IMR-90 (cell line): ENCODE results near the gene PHAF1. TPM values are rescaled to one million over a fixed set of nuclear protein-coding genes. Genes with fewer than 3 reads are reported as not detected.

Source experiments
- ATAC-seq: fragments of 200-7000 bp; cut with Tn5 transposase; 2 replicates; pipeline ENCODE4 v1.9.1; 2020; ENCODE audit warnings: low read depth, mild to moderate bottlenecking, moderate library complexity
- BruUV-seq: library from RNA; stranded (reverse); fragments of 400-500 nt; replicated peaks from 2 replicates; lab custom pipeline; 2021; lab: Mats Ljungman, UMichigan
- CTCF ChIA-PET: fragments of 300-600 bp; formaldehyde crosslinking; extraction: SDS; loops from one replicate; lab custom pipeline; 2021; ENCODE audit warnings: antibody characterized with exemption; lab: Yijun Ruan, JAX
- POLR2A ChIA-PET: fragments of 300-600 bp; sonication (Branson Sonifier 250); formaldehyde crosslinking; loops from one replicate; lab custom pipeline; 2022; ENCODE audit warnings: antibody characterized with exemption; ENCODE audit not compliant: unreplicated experiment; lab: Charles Lee
- DNase-seq: peaks from one replicate; pipeline ENCODE4 v3.0.0; 2013
- H2AFZ ChIP-seq: replicated peaks from 2 replicates; pipeline ENCODE3; 2013; ENCODE audit warnings: low read length, mild to moderate bottlenecking; ENCODE audit not compliant: poor library complexity
- H2AK5ac ChIP-seq: 2 replicates; pipeline ENCODE4 v1.6.1; 2013; ENCODE audit warnings: low read depth, low read length, inconsistent platforms
- H2AK9ac ChIP-seq: replicated peaks from 2 replicates; pipeline ENCODE3; 2013; ENCODE audit warnings: mild to moderate bottlenecking, low read depth, low read length, moderate library complexity; ENCODE audit not compliant: poor library complexity
- H2BK120ac ChIP-seq: 2 replicates; pipeline ENCODE4 v1.6.1; 2013; ENCODE audit warnings: low read depth, low read length, inconsistent platforms
- H2BK15ac ChIP-seq: 3 replicates; pipeline ENCODE4 v1.6.1; 2013; ENCODE audit warnings: low read depth, low read length, inconsistent platforms
- H2BK20ac ChIP-seq: 2 replicates; pipeline ENCODE4 v1.6.1; 2013; ENCODE audit warnings: low read depth, mild to moderate bottlenecking, inconsistent platforms, low read length, moderate library complexity
- H2BK5ac ChIP-seq: 2 replicates; pipeline ENCODE4 v1.6.1; 2013; ENCODE audit warnings: mild to moderate bottlenecking, low read depth, low read length, inconsistent platforms; ENCODE audit not compliant: poor library complexity, severe bottlenecking
- H3K14ac ChIP-seq: replicated peaks from 2 replicates; pipeline ENCODE4 v1.6.1; 2013; ENCODE audit warnings: low read depth, low read length, inconsistent platforms
- H3K18ac ChIP-seq: 2 replicates; pipeline ENCODE4 v1.6.1; 2013; ENCODE audit warnings: low read depth, low read length, control low read depth
- H3K23ac ChIP-seq: 2 replicates; pipeline ENCODE4 v1.6.1; 2013; ENCODE audit warnings: low read depth, low read length, inconsistent platforms
- H3K27ac ChIP-seq: 2 replicates; pipeline ENCODE4 v1.5.1; 2013; ENCODE audit warnings: mild to moderate bottlenecking, control low read depth, low read length; ENCODE audit not compliant: insufficient read depth
- H3K27me3 ChIP-seq: 2 replicates; pipeline ENCODE4 v1.6.1; 2013; ENCODE audit warnings: low read length; ENCODE audit not compliant: control insufficient read depth, insufficient read depth
- H3K36me3 ChIP-seq: 2 replicates; pipeline ENCODE4 v1.6.1; 2013; ENCODE audit warnings: low read length, mixed read lengths; ENCODE audit not compliant: control insufficient read depth, insufficient read depth
- H3K4ac ChIP-seq: 2 replicates; pipeline ENCODE4 v1.6.1; 2013; ENCODE audit warnings: low read depth, low read length, inconsistent platforms
- H3K4me1 ChIP-seq: 2 replicates; pipeline ENCODE4 v1.6.1; 2013; ENCODE audit warnings: low read length, mixed read lengths; ENCODE audit not compliant: control insufficient read depth, insufficient read depth
- H3K4me2 ChIP-seq: 2 replicates; pipeline ENCODE4 v1.6.1; 2013; ENCODE audit warnings: low read depth, mild to moderate bottlenecking, control low read depth, low read length, moderate library complexity
- H3K4me3 ChIP-seq: 2 replicates; pipeline ENCODE4 v1.5.1; 2013; ENCODE audit warnings: low read depth, mild to moderate bottlenecking, control low read depth, low read length, moderate library complexity; ENCODE audit not compliant: insufficient read depth
- H3K56ac ChIP-seq: 2 replicates; pipeline ENCODE4 v1.6.1; 2013; ENCODE audit warnings: low read length, inconsistent platforms; ENCODE audit not compliant: insufficient read depth; ENCODE audit errors: extremely low read depth
- H3K79me1 ChIP-seq, 2 experiments: 2 replicates each; pipeline ENCODE4 v1.6.1; 2013; ENCODE audit warnings: low read length in 2 of 2, inconsistent platforms in 1 of 2, low read depth in 1 of 2
- H3K9ac ChIP-seq: 2 replicates; pipeline ENCODE4 v1.6.1; 2013; ENCODE audit warnings: low read depth, low read length, control low read depth
- H3K9me1 ChIP-seq: 2 replicates; pipeline ENCODE4 v1.6.1; 2013; ENCODE audit warnings: low read length, inconsistent platforms; ENCODE audit not compliant: insufficient read depth
- H3K9me3 ChIP-seq: 2 replicates; pipeline ENCODE4 v1.6.1; 2013; ENCODE audit warnings: low read length; ENCODE audit not compliant: control insufficient read depth, insufficient read depth
- H4K20me1 ChIP-seq: 2 replicates; pipeline ENCODE4 v1.6.1; 2013; ENCODE audit warnings: low read length, inconsistent platforms; ENCODE audit not compliant: insufficient read depth
- H4K5ac ChIP-seq: 2 replicates; pipeline ENCODE4 v1.6.1; 2013; ENCODE audit warnings: mild to moderate bottlenecking, low read depth, low read length, control low read depth
- H4K8ac ChIP-seq, 2 experiments: 2 replicates each; pipeline ENCODE4 v1.6.1; 2013; ENCODE audit warnings: low read depth in 2 of 2, low read length in 2 of 2, control low read depth in 1 of 2, inconsistent platforms in 1 of 2
- H4K91ac ChIP-seq: 2 replicates; pipeline ENCODE4 v1.6.1; 2013; ENCODE audit warnings: low read depth, low read length, inconsistent platforms; ENCODE audit not compliant: insufficient read depth
- BHLHE40 ChIP-seq: fragments of 150-350 bp; IDR thresholded peaks from 2 replicates; pipeline ENCODE4 v1.6.1; 2016; ENCODE audit warnings: mild to moderate bottlenecking, low read depth, low read length
- CEBPB ChIP-seq: IDR thresholded peaks from 2 replicates; pipeline ENCODE4 v1.6.1; 2012; ENCODE audit warnings: low read depth, low read length, improper control_type of control experiment
- CHD1 ChIP-seq: IDR thresholded peaks from 2 replicates; pipeline ENCODE4 v1.6.1; 2012; ENCODE audit warnings: low read depth, low read length, improper control_type of control experiment
- FOS ChIP-seq: fragments of 150-350 bp; IDR thresholded peaks from 2 replicates; pipeline ENCODE4 v1.6.1; 2016; ENCODE audit warnings: low read depth, low read length
- MAFK ChIP-seq: IDR thresholded peaks from 2 replicates; pipeline ENCODE4 v1.6.1; 2012; ENCODE audit warnings: low read depth, low read length, improper control_type of control experiment
- MAZ ChIP-seq: IDR thresholded peaks from 2 replicates; pipeline ENCODE4 v1.6.1; 2012; ENCODE audit warnings: low read depth, mild to moderate bottlenecking, low read length, improper control_type of control experiment, moderate library complexity, borderline replicate concordance
- NFE2L2 ChIP-seq: fragments of 150-350 bp; IDR thresholded peaks from 2 replicates; pipeline ENCODE4 v1.6.1; 2016; ENCODE audit warnings: low read depth, mild to moderate bottlenecking, low read length
- POLR2A ChIP-seq: IDR thresholded peaks from 2 replicates; pipeline ENCODE4 v1.6.1; 2012; ENCODE audit warnings: mild to moderate bottlenecking, low read depth, low read length
- RAD21 ChIP-seq: IDR thresholded peaks from 2 replicates; pipeline ENCODE4 v1.6.1; 2012; ENCODE audit warnings: low read length, improper control_type of control experiment
- RCOR1 ChIP-seq: IDR thresholded peaks from 2 replicates; pipeline ENCODE4 v1.6.1; 2012; ENCODE audit warnings: mild to moderate bottlenecking, low read length, improper control_type of control experiment; ENCODE audit not compliant: insufficient replicate concordance
- RFX5 ChIP-seq: IDR thresholded peaks from 2 replicates; pipeline ENCODE4 v1.8.0; 2012; ENCODE audit warnings: low read depth, mild to moderate bottlenecking, low read length, moderate library complexity
- SMC3 ChIP-seq: fragments of 150-350 bp; IDR thresholded peaks from 2 replicates; pipeline ENCODE4 v1.6.1; 2016; ENCODE audit warnings: low read depth, mild to moderate bottlenecking, antibody characterized with exemption, low read length, moderate library complexity
- WGBS, 2 experiments: methylation state at CpG; one replicate each; pipeline versions ENCODE4 v1.1.5 to v1.1.7; 2013; ENCODE audit warnings: missing lambda C conversion rate in 2 of 2; ENCODE audit not compliant: insufficient read length in 1 of 2; ENCODE audit errors: extremely low coverage in 2 of 2; 5-methylcytosine and 5-hydroxymethylcytosine counted together
- dilution Hi-C: fragments of 300-500 bp; cut with HindIII; formaldehyde crosslinking; loops from one replicate; pipeline ENCODE4 v1.14.3; 2018; ENCODE audit warnings: low sequenced_read_pairs; ENCODE audit not compliant: unreplicated experiment
- in situ Hi-C: fragments of 300-500 bp; cut with MboI; formaldehyde crosslinking; loops from 3 replicates; pipeline ENCODE4 v1.14.3; 2019; ENCODE audit warnings: low sequenced_read_pairs, inconsistent platforms, mixed read lengths
- intact Hi-C: fragments of 100-400 bp; cut with micrococcal nuclease; formaldehyde crosslinking; loops from 2 replicates; pipeline ENCODE4 v1.10.0; 2022
- polyA plus RNA-seq, 3 experiments: library from polyadenylated mRNA; depleted of rRNA; stranded (reverse); fragments of >200 nt; gene quantifications; 2 replicates each; pipeline ENCODE4 v1.2.3, GENCODE V29; 2012; ENCODE audit warnings: low replicate concordance in 1 of 3
- total RNA-seq: library from RNA; depleted of rRNA; stranded (reverse); fragments of >200 nt; gene quantifications from 2 replicates; pipeline ENCODE4 v1.2.3, GENCODE V29; 2012
- TF ChIP-seq, protein P1 (sequence below): fragments of 150-350 bp; IDR thresholded peaks from 2 replicates; pipeline ENCODE4 v1.6.1; 2016; ENCODE audit warnings: low read depth, mild to moderate bottlenecking, low read length, moderate library complexity, borderline replicate concordance
- TF ChIP-seq, protein P2 (sequence below): conservative IDR thresholded peaks from 2 replicates; pipeline ENCODE4 v1.5.1; 2012; ENCODE audit warnings: mild to moderate bottlenecking, low read depth, low read length, improper control_type of control experiment

PHAF1 gene
- total and polyA plus RNA-seq, 2 of the 4 experiments (the other 2 are of a cell fraction): 14.0 to 19.8 TPM

DNA sequence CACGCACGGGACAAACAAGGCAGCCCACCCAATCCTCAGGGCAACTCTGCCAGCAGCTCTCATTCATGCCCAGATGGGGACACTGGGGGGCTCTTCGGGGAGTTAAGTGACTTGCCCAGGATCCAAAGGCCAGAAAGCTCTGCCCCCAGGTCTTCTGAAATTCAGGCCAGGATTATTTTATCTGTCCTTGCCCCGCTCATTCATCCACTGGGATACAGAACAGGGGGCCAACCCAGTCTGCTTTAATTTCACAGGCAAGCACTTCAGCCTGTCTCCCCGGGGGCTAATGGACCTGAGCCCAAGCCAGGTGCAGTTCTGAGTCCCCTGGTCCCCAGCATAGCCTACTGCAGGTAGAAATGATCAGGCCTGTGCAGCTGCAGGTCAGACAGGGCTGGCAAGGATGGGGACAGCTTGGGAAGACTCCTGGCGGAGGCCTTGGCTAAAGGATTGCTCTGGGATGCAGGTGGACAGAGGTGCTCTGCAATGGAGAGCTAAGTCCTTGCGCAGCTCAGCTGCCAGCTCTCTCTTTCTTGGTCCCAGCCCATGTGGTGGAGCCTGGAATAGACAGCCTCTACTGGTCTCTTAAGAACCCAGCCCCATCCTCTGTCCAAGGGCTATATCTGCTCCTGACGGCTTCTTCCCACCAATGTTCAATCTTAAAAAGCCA lies 41.8 kb downstream of the PHAF1 start:
- 60% methylated on average over 2 of the region's 8 CpGs; no CpG with 5 or more reads in 1 of the 2 experiments for WGBS, 2 experiments
- no peak overlapping the region for H3K4me3 ChIP-seq
- ChIA-PET POLR2A (no interaction called here), CTCF (interaction anchor here (1.0 kb wide), 1 partner anchor 11 kb away, joined by 3 read pairs; no protein-coding TSS in a partner anchor)
- H3K56ac ChIP-seq: no peak overlapping the region
- dilution Hi-C loops: no loop called here
- H3K4me1 ChIP-seq: peaks cover 6% of the 10 kb centered on the region; the same call in 1 of the 2 replicates
- H3K9me1 ChIP-seq: peaks cover 4% of the 10 kb centered on the region; the same call in 1 of the 2 replicates
- H3K79me1 ChIP-seq: peaks cover 0 to 30% of the 10 kb centered on the region in 2 experiments; a peak in 2 of 4 replicates
- peak overlapping the region; percentile 84 for H3K4me2 ChIP-seq
- in situ Hi-C loops: no loop called here
- H3K18ac ChIP-seq: no peak overlapping the region; the same call in 1 of the 2 replicates
- H3K14ac ChIP-seq: peak overlapping the region; percentile 96
- no peak for ATAC-seq
- H3K9me3 ChIP-seq: no peaks in the 10 kb centered on the region
- H3K27me3 ChIP-seq: no peaks in the 10 kb centered on the region
- peak overlapping the region; percentile 65 for H4K5ac ChIP-seq
- peaks cover 27% of the 10 kb centered on the region for H4K20me1 ChIP-seq
- BruUV-seq: no TSS peak
- H2AFZ ChIP-seq: peak overlapping the region; percentile 99
- H3K27ac ChIP-seq: peak overlapping the region; percentile 92
- peaks cover 25% of the 10 kb centered on the region for H3K36me3 ChIP-seq
- DNase-seq: no peak
- H2AK5ac ChIP-seq: peak overlapping the region; percentile 66
- H2AK9ac ChIP-seq: peak overlapping the region; percentile 95
- H4K8ac ChIP-seq: peak overlapping the region; percentile 72 to 97; a peak in 3 of 4 replicates
- H2BK20ac ChIP-seq: no peak overlapping the region; the same call in 1 of the 2 replicates
- H3K4ac ChIP-seq: peak overlapping the region; percentile 87
- H3K23ac ChIP-seq: peak overlapping the region; percentile 81; the same call in 1 of the 2 replicates
- intact Hi-C loops: loop anchor here (2.0 to 10.0 kb wide), 2 partner anchors 133 to 257 kb away; no protein-coding TSS in a partner anchor
- H4K91ac ChIP-seq: peak overlapping the region; percentile 71
- peak overlapping the region; percentile 52 for H2BK120ac ChIP-seq
- H3K9ac ChIP-seq: peak overlapping the region; percentile 64
- H2BK5ac ChIP-seq: no peak overlapping the region
- 0 out of 3 replicates have a peak overlapping the region, but pooled peaks have one; percentile 77 for H2BK15ac ChIP-seq
- TF ChIP-seq BHLHE40: no peak
- TF ChIP-seq, protein P1, sequence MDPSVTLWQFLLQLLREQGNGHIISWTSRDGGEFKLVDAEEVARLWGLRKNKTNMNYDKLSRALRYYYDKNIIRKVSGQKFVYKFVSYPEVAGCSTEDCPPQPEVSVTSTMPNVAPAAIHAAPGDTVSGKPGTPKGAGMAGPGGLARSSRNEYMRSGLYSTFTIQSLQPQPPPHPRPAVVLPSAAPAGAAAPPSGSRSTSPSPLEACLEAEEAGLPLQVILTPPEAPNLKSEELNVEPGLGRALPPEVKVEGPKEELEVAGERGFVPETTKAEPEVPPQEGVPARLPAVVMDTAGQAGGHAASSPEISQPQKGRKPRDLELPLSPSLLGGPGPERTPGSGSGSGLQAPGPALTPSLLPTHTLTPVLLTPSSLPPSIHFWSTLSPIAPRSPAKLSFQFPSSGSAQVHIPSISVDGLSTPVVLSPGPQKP: no peak
- TF ChIP-seq SMC3: no peak
- TF ChIP-seq NFE2L2: no peak
- TF ChIP-seq CEBPB: no peak
- TF ChIP-seq, protein P2, sequence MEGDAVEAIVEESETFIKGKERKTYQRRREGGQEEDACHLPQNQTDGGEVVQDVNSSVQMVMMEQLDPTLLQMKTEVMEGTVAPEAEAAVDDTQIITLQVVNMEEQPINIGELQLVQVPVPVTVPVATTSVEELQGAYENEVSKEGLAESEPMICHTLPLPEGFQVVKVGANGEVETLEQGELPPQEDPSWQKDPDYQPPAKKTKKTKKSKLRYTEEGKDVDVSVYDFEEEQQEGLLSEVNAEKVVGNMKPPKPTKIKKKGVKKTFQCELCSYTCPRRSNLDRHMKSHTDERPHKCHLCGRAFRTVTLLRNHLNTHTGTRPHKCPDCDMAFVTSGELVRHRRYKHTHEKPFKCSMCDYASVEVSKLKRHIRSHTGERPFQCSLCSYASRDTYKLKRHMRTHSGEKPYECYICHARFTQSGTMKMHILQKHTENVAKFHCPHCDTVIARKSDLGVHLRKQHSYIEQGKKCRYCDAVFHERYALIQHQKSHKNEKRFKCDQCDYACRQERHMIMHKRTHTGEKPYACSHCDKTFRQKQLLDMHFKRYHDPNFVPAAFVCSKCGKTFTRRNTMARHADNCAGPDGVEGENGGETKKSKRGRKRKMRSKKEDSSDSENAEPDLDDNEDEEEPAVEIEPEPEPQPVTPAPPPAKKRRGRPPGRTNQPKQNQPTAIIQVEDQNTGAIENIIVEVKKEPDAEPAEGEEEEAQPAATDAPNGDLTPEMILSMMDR: no peak
- no peak for TF ChIP-seq RCOR1
- no peak for TF ChIP-seq MAZ
- TF ChIP-seq RAD21: no peak
- no peak for TF ChIP-seq POLR2A
- no peak for TF ChIP-seq FOS
- TF ChIP-seq RFX5: no peak
- TF ChIP-seq CHD1: no peak
- TF ChIP-seq MAFK: no peak
